Neural cell (in vitro differentiated cells): ENCODE measurements around the gene RBM42. TPM values are rescaled to one million over a fixed set of nuclear protein-coding genes. Genes with fewer than 3 reads are reported as not detected.

Experiments used
- H2AFZ ChIP-seq: fragments of 200-600, 300-800 bp; sonication (generic), shearing (Covaris generic); 2 replicates; pipeline ENCODE4 v1.6.0; 2014; ENCODE audit warnings: low read depth, mild to moderate bottlenecking, antibody characterized with exemption, low read length, moderate library complexity
- H3F3A ChIP-seq: fragments of 200-600 bp; shearing (Covaris generic); 2 replicates; pipeline ENCODE4 v1.6.1; 2016; ENCODE audit warnings: mild to moderate bottlenecking, moderate library complexity, mixed read lengths, antibody characterized with exemption, low read length; ENCODE audit not compliant: insufficient read depth, poor library complexity, severe bottlenecking
- H3K27ac ChIP-seq: fragments of 200-600, 300-800 bp; sonication (generic), shearing (Covaris generic); 2 replicates; pipeline ENCODE4 v1.5.1; 2014; ENCODE audit warnings: mild to moderate bottlenecking, low read length, moderate library complexity
- H3K27me3 ChIP-seq: fragments of 300-800, 200-600 bp; sonication (generic), shearing (Covaris generic); 2 replicates; pipeline ENCODE4 v1.6.0; 2014; ENCODE audit warnings: mild to moderate bottlenecking, low read depth, low read length, moderate library complexity; ENCODE audit not compliant: insufficient read depth
- H3K36me3 ChIP-seq: fragments of 300-800, 200-600 bp; sonication (generic), shearing (Covaris generic); 2 replicates; pipeline ENCODE4 v1.5.1; 2014; ENCODE audit warnings: mild to moderate bottlenecking, antibody characterized with exemption, low read length, moderate library complexity; ENCODE audit not compliant: insufficient read depth
- H3K4me2 ChIP-seq: fragments of 300-800, 200-600 bp; sonication (generic), shearing (Covaris generic); 2 replicates; pipeline ENCODE4 v1.6.0; 2014; ENCODE audit warnings: mild to moderate bottlenecking, low read length
- H3K4me3 ChIP-seq: fragments of 300-800, 200-600 bp; sonication (generic), shearing (Covaris generic); 2 replicates; pipeline ENCODE4 v1.5.1; 2014; ENCODE audit warnings: mild to moderate bottlenecking, low read length, moderate library complexity
- H3K79me2 ChIP-seq: fragments of 200-600 bp; shearing (Covaris generic); replicated peaks from 2 replicates; pipeline ENCODE4 v1.6.0; 2014; ENCODE audit warnings: mild to moderate bottlenecking, low read length, moderate library complexity; ENCODE audit not compliant: insufficient read depth
- H3K9ac ChIP-seq: fragments of 300-800, 200-600 bp; sonication (generic), shearing (Covaris generic); 2 replicates; pipeline ENCODE4 v1.6.1; 2016; ENCODE audit warnings: mild to moderate bottlenecking, low read length, mixed read lengths
- H3K9me2 ChIP-seq: fragments of 200-600 bp; shearing (Covaris generic); 2 replicates; pipeline ENCODE4 v1.6.1; 2016; ENCODE audit warnings: mild to moderate bottlenecking, low read length, mixed read lengths; ENCODE audit not compliant: insufficient read depth
- H3K9me3 ChIP-seq: fragments of 200-600, 300-800 bp; sonication (generic), shearing (Covaris generic); 2 replicates; pipeline ENCODE4 v1.6.1; 2016; ENCODE audit warnings: mild to moderate bottlenecking, mixed run types, low read length, moderate library complexity, mixed read lengths
- H4K20me1 ChIP-seq: fragments of 200-600 bp; shearing (Covaris generic); 2 replicates; pipeline ENCODE4 v1.6.1; 2016; ENCODE audit warnings: mild to moderate bottlenecking, mixed run types; ENCODE audit not compliant: insufficient read depth
- EP300 ChIP-seq: fragments of 450-650 bp; conservative IDR thresholded peaks from 2 replicates; pipeline ENCODE4 v1.6.1; 2014; ENCODE audit warnings: antibody characterized with exemption, mild to moderate bottlenecking, moderate library complexity; ENCODE audit not compliant: poor library complexity, severe bottlenecking
- MXI1 ChIP-seq: fragments of 450-650 bp; conservative IDR thresholded peaks from 2 replicates; pipeline ENCODE4 v1.6.1; 2014; ENCODE audit warnings: antibody characterized with exemption, mild to moderate bottlenecking; ENCODE audit not compliant: poor library complexity, severe bottlenecking
- POLR2AphosphoS5 ChIP-seq: IDR thresholded peaks from 2 replicates; pipeline ENCODE4 v1.6.1; 2012
- RAD21 ChIP-seq: fragments of 450-650 bp; conservative IDR thresholded peaks from 2 replicates; pipeline ENCODE4 v1.6.1; 2014; ENCODE audit warnings: antibody characterized with exemption, mild to moderate bottlenecking, moderate library complexity
- SMC3 ChIP-seq: fragments of 450-650 bp; conservative IDR thresholded peaks from 2 replicates; pipeline ENCODE4 v1.6.1; 2014; ENCODE audit warnings: antibody characterized with exemption, mild to moderate bottlenecking, moderate library complexity; ENCODE audit not compliant: poor library complexity
- TAF1 ChIP-seq: IDR thresholded peaks from 2 replicates; pipeline ENCODE4 v1.6.1; 2012; ENCODE audit warnings: low read depth
- polyA plus RNA-seq: library from polyadenylated mRNA; depleted of rRNA; stranded (reverse); fragments of >200 nt; gene quantifications from 2 replicates; pipeline ENCODE4 v1.2.3, GENCODE V29; 2014
- TF ChIP-seq, protein P1 (sequence below): IDR thresholded peaks from 2 replicates; pipeline ENCODE4 v1.6.1; 2012; ENCODE audit warnings: borderline replicate concordance
- TF ChIP-seq, protein P2 (sequence below): fragments of 450-650 bp; IDR thresholded peaks from 2 replicates; pipeline ENCODE4 v1.5.1; 2014; ENCODE audit warnings: antibody characterized with exemption, mild to moderate bottlenecking, moderate library complexity; ENCODE audit not compliant: poor library complexity, severe bottlenecking

The RBM42 gene
- polyA plus RNA-seq, 1 donor from 2014 or later, result 58.5 TPM

DNA sequence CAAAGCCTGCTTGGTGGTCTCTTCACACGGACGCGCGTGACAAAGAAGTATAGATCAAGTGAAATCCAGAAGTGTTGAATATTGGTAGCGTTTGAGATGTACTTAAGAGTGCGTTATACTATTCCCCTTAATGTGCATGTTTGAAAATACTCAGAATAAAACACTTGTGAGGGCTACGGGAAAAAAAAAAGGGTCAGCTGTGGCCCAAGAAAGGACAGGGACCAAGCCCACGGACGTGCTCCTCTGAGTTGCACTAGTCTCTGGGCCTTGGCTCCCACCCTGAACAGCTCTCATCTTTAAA is 622 bp upstream of the RBM42 start:
- no peaks in the 10 kb centered on the region for H3K36me3 ChIP-seq
- peak overlapping the region; percentile 30 for H3K27ac ChIP-seq
- H4K20me1 ChIP-seq, result no peaks in the 10 kb centered on the region
- peak overlapping the region; percentile 38 for H3K9ac ChIP-seq
- H3K4me3 ChIP-seq, result peak overlapping the region; percentile 98
- peak overlapping the region; percentile 78 for H2AFZ ChIP-seq
- H3K9me2 ChIP-seq, result no peaks in the 10 kb centered on the region
- H3K9me3 ChIP-seq, result no peaks in the 10 kb centered on the region
- H3F3A ChIP-seq, result no peaks in the 10 kb centered on the region
- H3K4me2 ChIP-seq, result peak overlapping the region; percentile 91
- no peaks in the 10 kb centered on the region for H3K27me3 ChIP-seq
- TF ChIP-seq, protein P1, sequence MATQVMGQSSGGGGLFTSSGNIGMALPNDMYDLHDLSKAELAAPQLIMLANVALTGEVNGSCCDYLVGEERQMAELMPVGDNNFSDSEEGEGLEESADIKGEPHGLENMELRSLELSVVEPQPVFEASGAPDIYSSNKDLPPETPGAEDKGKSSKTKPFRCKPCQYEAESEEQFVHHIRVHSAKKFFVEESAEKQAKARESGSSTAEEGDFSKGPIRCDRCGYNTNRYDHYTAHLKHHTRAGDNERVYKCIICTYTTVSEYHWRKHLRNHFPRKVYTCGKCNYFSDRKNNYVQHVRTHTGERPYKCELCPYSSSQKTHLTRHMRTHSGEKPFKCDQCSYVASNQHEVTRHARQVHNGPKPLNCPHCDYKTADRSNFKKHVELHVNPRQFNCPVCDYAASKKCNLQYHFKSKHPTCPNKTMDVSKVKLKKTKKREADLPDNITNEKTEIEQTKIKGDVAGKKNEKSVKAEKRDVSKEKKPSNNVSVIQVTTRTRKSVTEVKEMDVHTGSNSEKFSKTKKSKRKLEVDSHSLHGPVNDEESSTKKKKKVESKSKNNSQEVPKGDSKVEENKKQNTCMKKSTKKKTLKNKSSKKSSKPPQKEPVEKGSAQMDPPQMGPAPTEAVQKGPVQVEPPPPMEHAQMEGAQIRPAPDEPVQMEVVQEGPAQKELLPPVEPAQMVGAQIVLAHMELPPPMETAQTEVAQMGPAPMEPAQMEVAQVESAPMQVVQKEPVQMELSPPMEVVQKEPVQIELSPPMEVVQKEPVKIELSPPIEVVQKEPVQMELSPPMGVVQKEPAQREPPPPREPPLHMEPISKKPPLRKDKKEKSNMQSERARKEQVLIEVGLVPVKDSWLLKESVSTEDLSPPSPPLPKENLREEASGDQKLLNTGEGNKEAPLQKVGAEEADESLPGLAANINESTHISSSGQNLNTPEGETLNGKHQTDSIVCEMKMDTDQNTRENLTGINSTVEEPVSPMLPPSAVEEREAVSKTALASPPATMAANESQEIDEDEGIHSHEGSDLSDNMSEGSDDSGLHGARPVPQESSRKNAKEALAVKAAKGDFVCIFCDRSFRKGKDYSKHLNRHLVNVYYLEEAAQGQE, result no peak
- TF ChIP-seq TAF1 (no peak), EP300 (no peak), RAD21 (no peak), POLR2AphosphoS5 (no peak), MXI1 (no peak)
- TF ChIP-seq, protein P2, sequence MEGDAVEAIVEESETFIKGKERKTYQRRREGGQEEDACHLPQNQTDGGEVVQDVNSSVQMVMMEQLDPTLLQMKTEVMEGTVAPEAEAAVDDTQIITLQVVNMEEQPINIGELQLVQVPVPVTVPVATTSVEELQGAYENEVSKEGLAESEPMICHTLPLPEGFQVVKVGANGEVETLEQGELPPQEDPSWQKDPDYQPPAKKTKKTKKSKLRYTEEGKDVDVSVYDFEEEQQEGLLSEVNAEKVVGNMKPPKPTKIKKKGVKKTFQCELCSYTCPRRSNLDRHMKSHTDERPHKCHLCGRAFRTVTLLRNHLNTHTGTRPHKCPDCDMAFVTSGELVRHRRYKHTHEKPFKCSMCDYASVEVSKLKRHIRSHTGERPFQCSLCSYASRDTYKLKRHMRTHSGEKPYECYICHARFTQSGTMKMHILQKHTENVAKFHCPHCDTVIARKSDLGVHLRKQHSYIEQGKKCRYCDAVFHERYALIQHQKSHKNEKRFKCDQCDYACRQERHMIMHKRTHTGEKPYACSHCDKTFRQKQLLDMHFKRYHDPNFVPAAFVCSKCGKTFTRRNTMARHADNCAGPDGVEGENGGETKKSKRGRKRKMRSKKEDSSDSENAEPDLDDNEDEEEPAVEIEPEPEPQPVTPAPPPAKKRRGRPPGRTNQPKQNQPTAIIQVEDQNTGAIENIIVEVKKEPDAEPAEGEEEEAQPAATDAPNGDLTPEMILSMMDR, result no peak
- H3K79me2 ChIP-seq, result peaks cover 8% of the 10 kb centered on the region

DNA sequence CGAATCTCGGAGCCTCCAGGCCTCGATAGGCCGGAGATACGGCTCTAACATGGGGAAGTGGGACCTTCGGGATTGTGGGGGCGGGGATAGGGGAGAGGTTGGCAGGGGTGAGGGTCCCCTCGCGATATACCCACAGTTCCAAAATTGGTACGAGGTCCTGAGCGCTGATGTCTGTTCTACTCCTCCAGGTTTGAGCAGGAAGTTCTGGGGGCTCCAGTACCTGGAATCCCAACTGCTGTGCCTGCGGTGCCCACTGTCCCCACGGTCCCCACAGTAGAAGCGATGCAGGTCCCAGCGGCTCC is 447 bp downstream of the RBM42 start:
- no peaks in the 10 kb centered on the region for H4K20me1 ChIP-seq
- H3K4me3 ChIP-seq, result peak overlapping the region; percentile 98
- H3K36me3 ChIP-seq, result no peaks in the 10 kb centered on the region
- peak overlapping the region; percentile 77 for H3K27ac ChIP-seq
- TF ChIP-seq SMC3 (no peak), POLR2AphosphoS5 (no peak), TAF1 (no peak), EP300 (no peak)
- H3K4me2 ChIP-seq, result peak overlapping the region; percentile 98
- H2AFZ ChIP-seq, result peak overlapping the region; percentile 43
- no peaks in the 10 kb centered on the region for H3K27me3 ChIP-seq
- H3K79me2 ChIP-seq, result peaks cover 8% of the 10 kb centered on the region
- H3K9ac ChIP-seq, result peak overlapping the region; percentile 92
- no peaks in the 10 kb centered on the region for H3K9me3 ChIP-seq
- H3F3A ChIP-seq, result no peaks in the 10 kb centered on the region
- H3K9me2 ChIP-seq, result no peaks in the 10 kb centered on the region

DNA sequence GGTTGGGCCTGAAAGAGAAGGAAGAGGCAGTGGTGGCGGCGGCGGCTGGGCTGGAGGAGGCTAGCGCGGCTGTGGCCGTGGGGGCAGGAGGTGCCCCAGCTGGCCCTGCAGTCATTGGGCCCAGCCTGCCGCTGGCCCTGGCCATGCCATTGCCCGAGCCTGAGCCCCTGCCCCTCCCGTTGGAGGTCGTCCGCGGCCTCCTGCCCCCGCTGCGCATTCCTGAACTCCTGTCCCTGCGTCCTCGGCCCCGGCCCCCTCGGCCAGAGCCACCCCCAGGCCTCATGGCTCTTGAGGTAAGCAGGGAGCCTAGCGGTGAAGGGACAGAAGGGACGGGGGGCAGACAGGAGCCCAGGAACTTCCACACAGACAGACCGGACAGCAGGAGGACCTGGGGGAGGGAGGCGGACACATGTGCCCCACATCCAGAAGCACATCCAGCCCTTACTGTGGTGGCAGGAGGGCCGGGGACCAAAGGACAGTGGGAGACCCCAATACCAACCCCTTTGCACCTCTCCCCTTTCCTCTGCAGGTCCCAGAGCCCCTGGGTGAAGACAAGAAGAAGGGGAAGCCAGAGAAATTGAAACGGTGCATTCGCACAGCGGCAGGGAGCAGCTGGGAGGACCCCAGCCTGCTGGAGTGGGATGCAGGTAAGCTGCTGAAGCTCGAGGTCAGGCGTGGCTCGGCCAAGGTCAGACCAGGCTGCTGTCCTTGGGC is 5.0 kb downstream of the RBM42 start:
- Histone ChIP-seq H4K20me1 (no peaks in the 10 kb centered on the region), H3K27ac (no peak overlapping the region), H3K4me3 (no peak overlapping the region), H3K36me3 (no peaks in the 10 kb centered on the region), H3K9me3 (no peaks in the 10 kb centered on the region), H3K9ac (no peak overlapping the region), H3K9me2 (no peaks in the 10 kb centered on the region), H3K79me2 (peaks cover 8% of the 10 kb centered on the region), H3K27me3 (no peaks in the 10 kb centered on the region), H2AFZ (no peak overlapping the region), H3F3A (no peaks in the 10 kb centered on the region), H3K4me2 (no peak overlapping the region)
- TF ChIP-seq TAF1, result no peak
